Vagina (tissue), 2 donors: ENCODE results near the gene POLN.

Source experiments
- CTCF ChIP-seq, 3 experiments: fragments of 450-650 bp in 2 of 3; fragments of 200-600 bp in 1 of 3; sonication (generic) in 1 of 3; IDR thresholded peaks; one replicate each; pipeline ENCODE4 v1.5.1; 2017 to 2019; ENCODE audit warnings: antibody characterized with exemption in 3 of 3, mild to moderate bottlenecking in 2 of 3, moderate library complexity in 2 of 3
- POLR2A ChIP-seq, 2 donors: fragments of 450-650 bp; IDR thresholded peaks; one replicate each; pipeline ENCODE4 v1.6.1; 2017; ENCODE audit warnings: antibody characterized with exemption in 2 of 2, mild to moderate bottlenecking in 2 of 2, moderate library complexity in 2 of 2
- POLR2AphosphoS5 ChIP-seq, 2 donors: sonication (generic); formaldehyde crosslinking; IDR thresholded peaks; one replicate each; pipeline ENCODE4 v1.9.0; 2017; ENCODE audit warnings: antibody characterized with exemption in 2 of 2, mild to moderate bottlenecking in 2 of 2, low read depth in 1 of 2; ENCODE audit not compliant: insufficient read depth in 1 of 2

DNA sequence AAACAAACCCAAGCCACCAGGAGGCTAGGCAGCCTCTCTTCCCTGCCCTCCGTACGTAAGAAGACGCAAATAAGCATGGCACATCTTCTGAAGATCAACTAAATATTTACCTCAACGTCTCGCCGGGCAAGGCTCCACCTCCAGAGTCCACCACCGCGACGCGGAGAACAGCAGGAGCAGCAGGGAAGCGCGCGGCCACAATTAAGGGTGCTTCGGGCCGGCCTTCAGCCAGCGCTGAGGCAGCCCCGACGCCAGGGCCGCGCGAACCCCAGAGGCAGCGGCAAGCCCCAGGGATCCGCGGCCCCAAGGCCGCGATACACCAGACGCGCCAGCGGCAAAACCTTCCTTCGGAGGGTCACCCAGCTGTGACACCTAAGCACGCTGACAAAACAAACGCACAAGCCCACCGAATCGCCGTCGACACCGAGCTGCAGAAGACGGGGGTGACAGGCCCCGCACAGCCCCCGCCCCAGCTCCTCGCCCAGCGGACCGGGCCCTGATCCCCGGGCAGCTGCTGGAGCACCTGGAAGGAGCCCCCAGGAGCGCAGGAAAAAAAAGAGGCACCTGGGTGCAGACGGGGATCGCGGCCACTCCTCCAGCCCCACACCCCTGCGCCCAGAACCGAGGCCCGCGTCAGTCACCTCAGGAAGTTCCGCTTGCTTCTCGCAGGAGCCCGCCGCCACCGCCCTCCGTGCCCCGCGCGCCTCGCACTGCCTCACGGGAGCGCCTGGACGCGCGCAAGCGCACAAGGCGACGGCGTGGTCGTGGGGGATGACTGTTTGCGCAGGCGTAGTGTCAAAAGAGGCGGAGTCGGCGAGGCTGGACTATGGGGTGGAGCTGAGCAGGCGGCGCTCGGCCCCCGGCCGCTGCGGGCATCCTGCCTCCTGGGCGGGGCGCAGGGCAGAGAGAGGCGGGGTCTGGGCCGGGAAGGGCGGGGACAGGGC lies at the start of gene POLN, which contains the start of gene HAUS3:
- TF ChIP-seq POLR2A (IDR thresholded peaks at IDR 0.05) (peak in 1 of 2 donors; percentile 82), POLR2AphosphoS5 (IDR thresholded peaks at IDR 0.05; ENCODE audit: insufficient read depth in 1 of 2, low read depth in 1 of 2) (peak; percentile 97), CTCF (IDR thresholded peaks at IDR 0.05) (no peak)
